Measurements from ENCODE around the gene POTEI.
"Not testable (repeated sequence)": the region's sequence is repeated elsewhere in the genome, so short reads cannot be mapped to it uniquely, and the experiment has no call there.

The POTEI gene

GRCh38 chr2:130455413-130455812 is 53.7 kb downstream of the POTEI start:
- DNase-seq (ENCODE audit: low read depth in 2 of 2), result not testable (repeated sequence)

- DNase-seq (ENCODE audit: low read depth in 2 of 2), result not testable (repeated sequence)
Observed at GRCh38 chr2:130454712-130455083, 54.4 kb downstream of the POTEI start.

- not testable (repeated sequence) for DNase-seq (ENCODE audit: low read depth in 2 of 2)
Observed at GRCh38 chr2:130453955-130454711, 55.0 kb downstream of the POTEI start.

DNA sequence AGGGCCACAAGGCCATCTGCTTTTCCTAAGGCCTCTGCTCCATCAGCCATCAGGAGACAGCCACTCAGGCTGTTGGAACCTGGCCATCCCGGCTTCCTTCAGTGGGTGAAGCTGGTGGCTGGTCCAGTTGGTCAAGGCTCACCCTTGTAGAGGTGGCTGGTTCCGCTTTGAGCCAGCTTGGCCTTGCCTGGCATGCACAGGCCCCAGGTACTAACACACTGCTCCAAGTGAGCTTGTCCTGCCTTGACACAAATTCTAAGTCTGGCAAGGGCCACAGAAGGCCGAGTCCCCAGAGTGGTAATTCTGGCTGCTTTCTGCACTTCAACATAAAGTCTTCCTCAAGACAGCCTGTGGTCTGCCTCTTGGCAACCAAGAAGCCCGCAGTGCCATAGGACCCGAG is 56.2 kb downstream of the POTEI start:
- DNase-seq (ENCODE audit: low read depth in 2 of 2), result not testable (repeated sequence)

DNA sequence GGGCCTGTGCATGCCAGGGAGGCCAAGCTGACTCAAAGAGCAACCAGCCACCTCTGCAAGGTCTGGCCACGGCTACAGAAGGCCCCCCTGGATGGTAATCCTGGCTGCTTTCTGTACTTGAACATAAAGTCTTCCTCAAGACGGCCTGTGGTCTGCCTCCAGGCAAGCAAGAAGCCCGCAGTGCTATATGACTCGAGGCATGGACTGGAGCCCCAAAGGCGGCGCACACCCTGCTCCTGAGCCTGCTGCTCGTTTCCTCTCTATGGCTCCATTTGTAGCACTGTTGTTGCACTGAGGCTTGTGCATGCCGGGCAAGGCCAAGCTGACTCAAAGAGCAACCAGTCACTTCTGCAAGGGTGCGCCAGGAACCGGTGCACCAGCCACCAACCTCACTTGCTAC is 57.3 kb downstream of the POTEI start:
- not testable (repeated sequence) for DNase-seq (ENCODE audit: low read depth in 2 of 2)

DNA sequence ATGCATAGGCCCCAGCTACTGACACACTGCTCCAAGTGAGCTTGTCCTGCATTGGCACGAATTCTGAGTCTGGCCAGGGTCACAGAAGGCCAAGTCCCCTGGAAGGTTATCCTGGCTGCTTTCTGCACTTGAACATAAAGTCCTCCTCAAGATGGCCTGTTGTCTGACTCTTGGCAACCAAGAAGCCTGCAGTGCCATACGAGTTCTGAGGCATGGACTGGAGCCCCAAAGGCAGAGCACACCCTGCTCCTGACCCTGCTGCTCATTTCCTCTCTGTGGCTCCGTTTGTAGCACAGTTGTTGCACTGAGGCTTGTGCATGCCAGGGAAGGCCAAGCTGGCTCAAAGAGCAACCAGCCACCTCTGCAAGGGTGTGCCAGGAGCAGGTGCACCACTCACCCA is 57.9 kb downstream of the POTEI start:
- DNase-seq (ENCODE audit: low read depth in 2 of 2), result not testable (repeated sequence)

- DNase-seq (ENCODE audit: low read depth in 2 of 2), result not testable (repeated sequence)
Observed at GRCh38 chr2:130450366-130450765, 58.8 kb downstream of the POTEI start.

GRCh38 chr2:130427631-130428030 is 81.5 kb downstream of the POTEI start:
- DNase-seq (ENCODE audit: low read depth in 2 of 2), result not testable (repeated sequence)

GRCh38 chr2:130418845-130419244 is 90.3 kb downstream of the POTEI start:
- not testable (repeated sequence) for DNase-seq (ENCODE audit: low read depth in 2 of 2)

- DNase-seq (ENCODE audit: low read depth in 2 of 2), result not testable (repeated sequence)
Observed at GRCh38 chr2:130416693-130417092, 92.4 kb downstream of the POTEI start.

Data from stimulated activated CD8-positive, alpha-beta memory T cell treated with anti-CD3 and anti-CD28 coated beads, Interleukin-7, amount 100 ng/mL, for 1 hour (primary cell).